ENCODE data around the gene RNF168. TPM values are rescaled to one million over a fixed set of nuclear protein-coding genes. Genes with fewer than 3 reads are reported as not detected.
A peak's percentile ranks its signal among the peaks of the same experiment; 100 is the strongest.

Gene RNF168
- total RNA-seq, 1 experiment from 2014 or later: 25.1 TPM

DNA sequence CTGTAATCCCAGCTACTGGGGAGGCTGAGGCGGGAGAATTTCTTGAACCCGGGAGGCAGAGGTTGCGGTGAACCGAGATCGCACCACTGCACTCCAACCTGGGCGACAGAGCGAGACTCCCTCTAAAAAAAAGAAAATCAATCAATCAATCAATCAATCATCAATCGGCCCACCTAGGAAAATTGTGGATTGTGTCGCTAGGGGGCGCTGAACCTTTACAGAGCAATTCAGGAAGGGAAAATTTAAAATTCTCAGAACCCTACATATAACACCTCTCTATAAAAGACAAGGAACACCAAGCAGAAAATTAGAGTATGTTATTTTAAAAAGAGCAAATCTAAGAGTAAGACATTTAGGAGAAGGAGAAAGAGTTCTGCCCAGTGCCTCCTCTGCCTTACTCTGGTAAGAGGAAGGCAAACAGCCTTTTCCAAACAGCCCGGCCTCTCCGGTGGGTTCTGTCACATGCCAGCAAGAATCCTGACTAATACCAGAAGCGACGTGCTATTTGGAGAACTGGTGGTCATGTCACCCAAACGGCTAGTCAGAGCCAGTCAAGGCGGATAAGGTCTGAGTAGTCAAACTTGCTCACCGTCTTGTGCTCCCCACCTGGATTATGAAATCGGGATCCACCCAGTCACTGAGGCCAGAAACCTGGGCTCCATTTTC, 33.9 kb upstream of the RNF168 start:
- ATAC-seq (no peak), DNase-seq (ENCODE audit: low read depth, low spot score) (no peak)
- no peak for TF ChIP-seq POLR2AphosphoS5 (IDR thresholded peaks at IDR 0.05; ENCODE audit: low read depth, low read length)
- TF ChIP-seq CEBPB (IDR thresholded peaks at IDR 0.05; ENCODE audit: low read depth): no peak
- TF ChIP-seq EZH2 (IDR thresholded peaks at IDR 0.05): no peak
- no peak for TF ChIP-seq SRF (IDR thresholded peaks at IDR 0.05; ENCODE audit: low read depth)
- TF ChIP-seq, protein P1, sequence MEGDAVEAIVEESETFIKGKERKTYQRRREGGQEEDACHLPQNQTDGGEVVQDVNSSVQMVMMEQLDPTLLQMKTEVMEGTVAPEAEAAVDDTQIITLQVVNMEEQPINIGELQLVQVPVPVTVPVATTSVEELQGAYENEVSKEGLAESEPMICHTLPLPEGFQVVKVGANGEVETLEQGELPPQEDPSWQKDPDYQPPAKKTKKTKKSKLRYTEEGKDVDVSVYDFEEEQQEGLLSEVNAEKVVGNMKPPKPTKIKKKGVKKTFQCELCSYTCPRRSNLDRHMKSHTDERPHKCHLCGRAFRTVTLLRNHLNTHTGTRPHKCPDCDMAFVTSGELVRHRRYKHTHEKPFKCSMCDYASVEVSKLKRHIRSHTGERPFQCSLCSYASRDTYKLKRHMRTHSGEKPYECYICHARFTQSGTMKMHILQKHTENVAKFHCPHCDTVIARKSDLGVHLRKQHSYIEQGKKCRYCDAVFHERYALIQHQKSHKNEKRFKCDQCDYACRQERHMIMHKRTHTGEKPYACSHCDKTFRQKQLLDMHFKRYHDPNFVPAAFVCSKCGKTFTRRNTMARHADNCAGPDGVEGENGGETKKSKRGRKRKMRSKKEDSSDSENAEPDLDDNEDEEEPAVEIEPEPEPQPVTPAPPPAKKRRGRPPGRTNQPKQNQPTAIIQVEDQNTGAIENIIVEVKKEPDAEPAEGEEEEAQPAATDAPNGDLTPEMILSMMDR (IDR thresholded peaks at IDR 0.05 in 2 of 3, conservative IDR thresholded peaks at IDR 0.05 in 1 of 3; ENCODE audit: borderline replicate concordance in 1 of 3, insufficient read depth in 1 of 3, low read depth in 2 of 3, low read length in 2 of 3): peak; percentile 42 to 73 (median 61); a peak in 5 of 6 replicates
- TF ChIP-seq, protein P2, sequence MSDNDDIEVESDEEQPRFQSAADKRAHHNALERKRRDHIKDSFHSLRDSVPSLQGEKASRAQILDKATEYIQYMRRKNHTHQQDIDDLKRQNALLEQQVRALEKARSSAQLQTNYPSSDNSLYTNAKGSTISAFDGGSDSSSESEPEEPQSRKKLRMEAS (IDR thresholded peaks at IDR 0.05): no peak
- peak; percentile 59 for TF ChIP-seq RAD21 (IDR thresholded peaks at IDR 0.05; ENCODE audit: low read depth)
- Histone ChIP-seq H3K9ac (ENCODE audit: low read length) (no peak overlapping the region), H3K4me1 (ENCODE audit: control insufficient read depth in 1 of 2, insufficient read depth in 2 of 2, low read length in 2 of 2) (no peaks in the 10 kb centered on the region), H4K20me1 (ENCODE audit: insufficient read depth) (no peaks in the 10 kb centered on the region), H3K9me2 (ENCODE audit: insufficient read depth) (no peaks in the 10 kb centered on the region), H2AFZ (ENCODE audit: low read depth, low read length, poor library complexity, severe bottlenecking) (peak overlapping the region; percentile 54), H3K27ac (ENCODE audit: low read depth, low read length) (no peak overlapping the region), H3K4me3 (replicated peaks in 1 of 2; ENCODE audit: low read depth in 1 of 2, low read length in 2 of 2) (no peak overlapping the region), H3K36me3 (ENCODE audit: control insufficient read depth in 1 of 2, insufficient read depth in 2 of 2, low read length in 2 of 2) (no peaks in the 10 kb centered on the region), H3K4me2 (ENCODE audit: low read length) (no peak overlapping the region), H3K9me3 (ENCODE audit: control insufficient read depth in 1 of 2, insufficient read depth in 1 of 2, low read depth in 1 of 2, low read length in 2 of 2) (no peaks in the 10 kb centered on the region), H3K79me2 (ENCODE audit: insufficient read depth, low read length) (no peaks in the 10 kb centered on the region), H3K27me3 (ENCODE audit: insufficient read depth, low read length) (no peaks in the 10 kb centered on the region)
- ChIA-PET RAD21 (ENCODE audit: low non-redundant PET in 1 of 2, low total read pairs in 2 of 2, uncharacterized antibody in 2 of 2, unreplicated experiment in 2 of 2) (no interaction called here), CTCF (interaction anchor here (3.5 kb wide), 1 partner anchor 9 kb away, joined by 12 read pairs; no protein-coding TSS in a partner anchor), POLR2A (no interaction called here)
- BruUV-seq (replicated peaks): no TSS peak
- intact Hi-C loops (cut with micrococcal nuclease): loop anchor here (2.0 kb wide), 1 partner anchor 147 kb away; no protein-coding TSS in a partner anchor
